KMS-11 (cell line): ENCODE results near the gene TMEM234.

Source experiments
- H2AFZ ChIP-seq: fragments of 200-600 bp; sonication (generic); 2 replicates; pipeline ENCODE4 v1.6.1; 2016; ENCODE audit warnings: antibody characterized with exemption, mixed run types, low read depth
- H3K27ac ChIP-seq: fragments of 200-600 bp; sonication (generic); 2 replicates; pipeline ENCODE4 v1.6.1; 2016; ENCODE audit warnings: mild to moderate bottlenecking, mixed run types
- H3K27me3 ChIP-seq: fragments of 200-600 bp; sonication (generic); 2 replicates; pipeline ENCODE4 v1.6.1; 2017; ENCODE audit warnings: mild to moderate bottlenecking, low read depth, mixed run types, moderate library complexity; ENCODE audit not compliant: insufficient read depth
- H3K36me3 ChIP-seq: fragments of 200-600 bp; sonication (generic); 2 replicates; pipeline ENCODE4 v1.6.1; 2017; ENCODE audit warnings: mild to moderate bottlenecking, mixed run types; ENCODE audit not compliant: insufficient read depth
- H3K4me1 ChIP-seq: fragments of 200-600 bp; sonication (generic); 2 replicates; pipeline ENCODE4 v1.6.1; 2016; ENCODE audit warnings: mild to moderate bottlenecking, low read depth, mixed run types; ENCODE audit not compliant: poor library complexity, severe bottlenecking
- H3K4me2 ChIP-seq: fragments of 200-600 bp; sonication (generic); 2 replicates; pipeline ENCODE4 v1.7.0; 2016; ENCODE audit warnings: mild to moderate bottlenecking, mixed run types
- H3K4me3 ChIP-seq: fragments of 200-600 bp; sonication (generic); IDR thresholded peaks from 2 replicates; pipeline ENCODE4 v1.6.1; 2017; ENCODE audit warnings: low read depth, low read length, mixed read lengths; ENCODE audit not compliant: insufficient read depth
- H3K79me2 ChIP-seq: fragments of 200-600 bp; sonication (generic); 2 replicates; pipeline ENCODE4 v1.6.1; 2016; ENCODE audit warnings: low read depth, mixed run types; ENCODE audit not compliant: insufficient read depth
- H3K9ac ChIP-seq: fragments of 200-600 bp; sonication (generic); 2 replicates; pipeline ENCODE4 v1.6.1; 2016; ENCODE audit warnings: mild to moderate bottlenecking, mixed run types
- H4K20me1 ChIP-seq: fragments of 200-600 bp; sonication (generic); 2 replicates; pipeline ENCODE4 v1.6.1; 2016; ENCODE audit warnings: mild to moderate bottlenecking, mixed run types; ENCODE audit not compliant: insufficient read depth
- CTCF ChIP-seq: fragments of 200-600 bp; sonication (generic); conservative IDR thresholded peaks from 2 replicates; pipeline ENCODE4 v1.6.1; 2017; ENCODE audit warnings: low read depth, mild to moderate bottlenecking, antibody characterized with exemption, low read length, moderate library complexity, mixed read lengths

Gene TMEM234

GRCh38 chr1:32172621-32173245 is 49.4 kb downstream of the TMEM234 start:
- Histone ChIP-seq H3K4me3 (no peak overlapping the region), H3K27me3 (no peaks in the 10 kb centered on the region), H3K9ac (no peak overlapping the region), H3K4me1 (peaks cover 11% of the 10 kb centered on the region), H3K27ac (no peak overlapping the region), H3K79me2 (no peaks in the 10 kb centered on the region), H3K36me3 (peaks cover 7% of the 10 kb centered on the region; the same call in 1 of the 2 replicates), H4K20me1 (no peaks in the 10 kb centered on the region), H3K4me2 (no peak overlapping the region), H2AFZ (no peak overlapping the region)
- no peak for TF ChIP-seq CTCF

DNA sequence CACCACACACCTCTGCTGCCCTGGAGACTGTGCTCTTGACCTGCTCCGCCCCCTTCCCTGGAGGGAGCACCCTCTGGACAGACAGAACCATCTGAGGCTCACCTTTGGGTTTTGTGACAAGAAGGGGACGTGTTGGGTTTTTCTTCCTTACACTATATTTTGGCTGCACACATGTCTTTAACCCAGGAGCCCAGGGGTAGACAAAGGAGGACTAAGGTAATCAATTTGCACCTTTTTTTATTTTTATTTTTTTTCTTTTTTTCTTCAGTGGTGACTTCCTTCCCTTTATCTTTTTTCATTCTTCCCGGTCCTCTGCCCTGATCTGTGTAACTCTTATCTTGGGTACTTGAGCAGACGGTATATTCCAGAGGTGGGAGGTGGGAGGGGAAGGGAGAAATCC is 51.2 kb downstream of the TMEM234 start:
- no peak overlapping the region for H3K4me2 ChIP-seq
- peaks cover 7% of the 10 kb centered on the region; the same call in 1 of the 2 replicates for H3K36me3 ChIP-seq
- H3K79me2 ChIP-seq: no peaks in the 10 kb centered on the region
- no peak overlapping the region for H2AFZ ChIP-seq
- no peaks in the 10 kb centered on the region for H4K20me1 ChIP-seq
- H3K27ac ChIP-seq: no peak overlapping the region
- H3K4me3 ChIP-seq: no peak overlapping the region
- no peak for TF ChIP-seq CTCF
- no peak overlapping the region for H3K9ac ChIP-seq
- H3K4me1 ChIP-seq: no peaks in the 10 kb centered on the region
- H3K27me3 ChIP-seq: no peaks in the 10 kb centered on the region
